ENCODE measurements around the gene CLIC4. TPM values are rescaled to one million over a fixed set of nuclear protein-coding genes. Genes with fewer than 3 reads are reported as not detected.
"Not testable (repeated sequence)": the region's sequence is repeated elsewhere in the genome, so short reads cannot be mapped to it uniquely, and the experiment has no call there.

The CLIC4 gene
- total RNA-seq, 4 donors from 2014 or later: 37.3 to 74.5 (median 45.6) TPM

DNA sequence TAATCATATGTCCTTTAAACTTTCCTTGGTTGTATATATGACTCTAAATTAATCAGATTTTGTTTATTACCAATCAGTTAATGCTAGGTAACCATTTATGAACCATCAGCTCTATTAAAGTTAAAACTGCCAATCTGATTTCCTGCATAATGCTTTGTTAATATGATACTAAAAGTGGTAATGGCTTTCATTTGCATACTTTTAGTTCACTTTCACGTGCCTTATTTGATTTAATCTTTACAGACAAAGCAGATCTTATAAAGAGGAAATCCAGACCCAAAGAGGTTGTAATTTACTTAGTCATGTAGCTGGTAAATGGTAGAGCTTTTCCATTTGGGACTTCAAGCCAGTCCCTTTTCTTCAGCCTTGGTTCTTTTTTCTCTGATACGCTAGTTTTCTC is 61.3 kb downstream of the CLIC4 start:
- H3K4me1 ChIP-seq: peaks cover 10 to 28% of the 10 kb centered on the region in 2 donors
- H3K9me3 ChIP-seq: no peaks in the 10 kb centered on the region
- DNase-seq (no peak), ATAC-seq (no peak)
- in situ Hi-C loops (cut with MboI; ENCODE audit: low sequenced_read_pairs in 4 of 4): no loop called here
- H3K27me3 ChIP-seq: no peaks in the 10 kb centered on the region
- H3K4me3 ChIP-seq: no peak overlapping the region
- no peak for TF ChIP-seq POLR2A (IDR thresholded peaks at IDR 0.05)
- TF ChIP-seq CTCF (IDR thresholded peaks at IDR 0.05 in 4 of 5, conservative IDR thresholded peaks at IDR 0.05 in 1 of 5): no peak
- intact Hi-C loops (cut with DNase I; ENCODE audit: low total_unique reads): no loop called here
- no peaks in the 10 kb centered on the region for H3K36me3 ChIP-seq
- H3K27ac ChIP-seq: peak overlapping the region; percentile 4 to 51 (median 34)

DNA sequence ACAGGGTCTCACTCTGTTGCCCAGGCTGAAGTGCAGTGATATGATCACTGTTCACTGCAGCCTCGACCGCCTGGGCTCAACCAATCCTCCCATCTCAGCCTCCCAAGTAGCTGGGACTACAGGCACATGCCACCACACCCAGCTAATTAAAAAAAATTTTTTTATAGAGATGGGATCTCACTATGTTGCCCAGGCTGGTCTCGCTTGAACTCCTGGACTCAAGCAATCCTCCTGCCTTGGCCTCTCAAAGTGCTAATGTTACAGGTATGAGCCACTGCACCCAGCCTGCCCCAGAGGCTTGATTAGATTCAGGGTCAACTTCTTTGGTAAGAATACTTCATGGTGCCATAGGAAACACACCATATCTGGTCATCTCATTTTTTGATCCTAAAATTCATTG is 66.2 kb downstream of the CLIC4 start:
- H3K36me3 ChIP-seq; ATAC-seq; intact Hi-C loops (cut with DNase I; ENCODE audit: low total_unique reads); H3K27me3 ChIP-seq; DNase-seq; H3K27ac ChIP-seq; H3K4me1 ChIP-seq; in situ Hi-C loops (cut with MboI; ENCODE audit: low sequenced_read_pairs in 4 of 4); H3K9me3 ChIP-seq; H3K4me3 ChIP-seq: not testable (repeated sequence)

GRCh38 chr1:24820221-24820620 is 75.0 kb downstream of the CLIC4 start:
- intact Hi-C loops (cut with DNase I; ENCODE audit: low total_unique reads); ATAC-seq; H3K36me3 ChIP-seq; H3K27me3 ChIP-seq; H3K4me1 ChIP-seq; H3K27ac ChIP-seq; DNase-seq; H3K4me3 ChIP-seq; in situ Hi-C loops (cut with MboI; ENCODE audit: low sequenced_read_pairs in 4 of 4); H3K9me3 ChIP-seq: not testable (repeated sequence)

DNA sequence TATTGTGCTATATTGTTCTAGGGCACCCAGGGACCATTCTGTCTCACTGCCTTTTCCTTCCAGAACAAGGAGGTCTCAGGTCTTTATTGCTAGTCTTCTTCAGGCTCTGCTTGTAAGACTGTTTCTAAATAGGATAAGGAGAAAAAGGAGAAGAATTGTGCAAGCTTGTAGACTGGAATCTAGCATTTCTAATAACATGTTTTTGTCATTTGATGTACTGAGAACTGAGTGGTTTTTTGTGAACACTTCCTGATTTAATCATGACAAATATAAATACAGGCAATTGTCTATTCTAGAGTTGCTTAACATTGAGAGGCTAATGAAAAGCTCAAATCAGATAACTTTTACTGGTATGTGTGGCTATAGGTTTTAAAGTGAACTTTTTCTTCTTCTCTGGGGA is 77.6 kb downstream of the CLIC4 start:
- intact Hi-C loops (cut with DNase I; ENCODE audit: low total_unique reads): no loop called here
- in situ Hi-C loops (cut with MboI; ENCODE audit: low sequenced_read_pairs in 4 of 4): no loop called here
- H3K4me3 ChIP-seq: no peak overlapping the region
- H3K36me3 ChIP-seq: no peaks in the 10 kb centered on the region
- no peak for TF ChIP-seq CTCF (IDR thresholded peaks at IDR 0.05 in 4 of 5, conservative IDR thresholded peaks at IDR 0.05 in 1 of 5)
- no peak for TF ChIP-seq POLR2A (IDR thresholded peaks at IDR 0.05)
- H3K27ac ChIP-seq: no peak overlapping the region
- no peak for DNase-seq
- H3K9me3 ChIP-seq: no peaks in the 10 kb centered on the region
- H3K27me3 ChIP-seq: no peaks in the 10 kb centered on the region
- H3K4me1 ChIP-seq: peaks cover 0 to 7% of the 10 kb centered on the region in 2 donors
- no peak for ATAC-seq

DNA sequence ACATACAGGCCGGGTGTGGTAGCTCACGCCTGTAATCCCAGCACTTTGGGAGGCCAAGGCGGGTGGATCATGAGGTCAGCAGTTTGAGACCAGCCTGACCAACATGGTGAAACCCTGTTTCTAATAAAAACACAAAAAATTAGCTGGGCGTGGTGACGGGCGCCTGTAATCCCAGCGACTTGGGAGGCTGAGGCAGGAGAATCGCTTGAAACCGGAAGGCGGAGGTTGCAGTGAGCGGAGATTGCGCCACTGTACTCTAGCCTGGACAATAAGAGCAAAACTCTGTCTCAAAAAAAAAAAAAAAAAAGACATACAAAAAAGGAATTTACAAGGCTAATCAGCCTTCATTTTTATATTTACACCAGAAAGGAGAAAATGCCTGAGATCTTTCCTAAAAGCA is 78.2 kb downstream of the CLIC4 start:
- H3K4me1 ChIP-seq; intact Hi-C loops (cut with DNase I; ENCODE audit: low total_unique reads); DNase-seq; in situ Hi-C loops (cut with MboI; ENCODE audit: low sequenced_read_pairs in 4 of 4); H3K36me3 ChIP-seq; ATAC-seq; H3K9me3 ChIP-seq; H3K4me3 ChIP-seq; H3K27ac ChIP-seq; H3K27me3 ChIP-seq: not testable (repeated sequence)

GRCh38 chr1:24825174-24825573 is 79.9 kb downstream of the CLIC4 start:
- H3K27ac ChIP-seq: no peak overlapping the region
- no peak overlapping the region for H3K4me3 ChIP-seq
- DNase-seq (no peak), ATAC-seq (no peak)
- no peaks in the 10 kb centered on the region for H3K36me3 ChIP-seq
- H3K9me3 ChIP-seq: no peaks in the 10 kb centered on the region
- H3K4me1 ChIP-seq: peaks cover 0 to 20% of the 10 kb centered on the region in 2 donors
- intact Hi-C loops (cut with DNase I; ENCODE audit: low total_unique reads): loop anchor here (5.0 kb wide), 1 partner anchor 58 kb away; no protein-coding TSS in a partner anchor
- in situ Hi-C loops (cut with MboI; ENCODE audit: low sequenced_read_pairs in 4 of 4): no loop called here
- H3K27me3 ChIP-seq: no peaks in the 10 kb centered on the region
- no peak for TF ChIP-seq CTCF (IDR thresholded peaks at IDR 0.05 in 4 of 5, conservative IDR thresholded peaks at IDR 0.05 in 1 of 5)
- no peak for TF ChIP-seq POLR2A (IDR thresholded peaks at IDR 0.05)
